HPDE6-E6E7 (cell line): Measurements from ENCODE around the gene SLC22A8.
"Not testable (repeated sequence)": the region's sequence is repeated elsewhere in the genome, so short reads cannot be mapped to it uniquely, and the experiment has no call there.

ENCODE experiments used
- DNase-seq: peaks from one replicate; pipeline ENCODE4 v3.0.0; 2011; ENCODE audit warnings: missing footprints; ENCODE audit errors: extremely low spot score

The SLC22A8 gene

DNA sequence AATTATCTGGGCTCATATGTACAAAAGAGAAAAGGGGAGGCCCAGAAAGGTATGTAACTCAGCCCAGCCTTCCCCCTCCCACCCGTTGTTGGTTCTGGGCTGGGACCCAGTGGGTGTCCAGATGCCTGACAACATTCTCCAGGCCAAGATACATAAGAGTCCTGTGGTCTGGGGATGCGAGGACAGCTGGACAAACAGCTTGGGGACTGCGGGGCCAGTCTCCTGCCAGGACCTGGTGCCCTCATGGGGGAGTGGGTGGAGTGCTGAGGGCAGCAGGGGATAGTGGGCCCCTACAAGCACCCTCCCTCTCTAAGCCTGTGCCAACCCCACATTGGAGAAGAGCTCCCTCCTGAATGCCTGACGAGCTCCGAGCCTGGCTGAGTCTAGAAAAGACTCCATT is 27.4 kb downstream of the SLC22A8 start:
- DNase-seq: no peak

DNA sequence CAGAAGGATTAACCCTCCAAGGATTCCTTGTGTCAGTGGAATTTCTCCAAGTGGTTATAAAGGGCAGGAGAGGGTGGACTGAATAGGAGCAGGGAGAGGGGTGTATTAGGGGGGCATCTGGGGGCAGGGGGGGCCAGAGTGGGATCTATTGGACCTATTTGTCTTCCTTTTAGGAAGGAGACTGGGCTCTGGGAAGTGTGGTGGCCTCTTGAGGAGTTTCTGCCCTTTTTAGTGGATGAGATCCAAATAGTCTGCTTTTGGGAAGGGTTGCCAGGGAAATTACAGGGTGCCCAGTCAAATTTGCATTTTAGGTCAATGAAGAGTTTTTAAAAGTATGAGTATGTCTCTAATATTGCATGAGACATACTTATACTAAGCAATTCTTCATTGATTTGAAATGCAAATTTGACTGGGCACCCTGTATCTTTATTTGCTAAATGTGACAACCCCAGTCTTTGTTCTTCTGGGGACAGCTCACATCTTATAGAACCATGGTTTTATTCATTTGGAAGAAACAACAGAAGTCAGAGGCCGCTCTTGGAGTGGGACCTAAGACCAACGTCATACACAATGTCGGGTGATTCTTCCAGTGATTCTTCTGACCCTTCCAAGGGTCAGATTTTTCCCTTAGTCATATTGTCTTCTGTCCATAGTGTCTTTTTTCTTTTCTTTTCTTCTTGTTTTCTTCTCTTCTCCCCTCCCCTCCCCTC is 30.4 kb downstream of the SLC22A8 start:
- no peak for DNase-seq

DNA sequence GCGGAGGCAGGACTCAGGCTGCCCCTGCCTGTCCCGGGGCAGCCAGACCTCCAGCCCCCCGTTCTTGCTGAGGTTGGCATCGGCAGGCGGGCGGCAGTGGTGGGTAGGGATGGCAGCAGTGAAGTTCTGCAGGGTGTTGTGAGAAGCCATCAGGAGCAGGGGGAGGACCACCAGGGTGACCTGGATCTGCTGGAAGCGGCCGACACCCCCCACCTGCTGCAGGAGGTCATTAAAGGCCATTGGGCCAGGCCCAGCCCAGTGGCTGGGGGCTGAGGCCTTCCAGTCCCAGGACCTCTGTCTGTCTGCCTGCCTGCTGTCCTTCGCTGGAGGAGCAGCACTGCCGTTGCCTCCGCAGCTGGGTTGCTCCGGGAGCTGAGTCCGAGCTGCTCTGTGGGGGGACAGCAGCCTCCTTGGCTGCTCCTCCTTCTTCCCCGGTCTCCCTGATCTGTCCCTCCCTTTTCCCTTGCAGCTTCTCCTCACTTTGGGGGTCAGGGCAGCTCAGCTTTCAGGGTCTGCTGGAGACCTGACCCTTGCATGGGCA is 31.1 kb downstream of the SLC22A8 start, which contains the start of gene SLC22A6:
SLC22A6 (minus strand) TSS at position 517 of the 541 bp plus-strand sequence; CDS start at position 240, 277 bp downstream.
- no peak for DNase-seq

DNA sequence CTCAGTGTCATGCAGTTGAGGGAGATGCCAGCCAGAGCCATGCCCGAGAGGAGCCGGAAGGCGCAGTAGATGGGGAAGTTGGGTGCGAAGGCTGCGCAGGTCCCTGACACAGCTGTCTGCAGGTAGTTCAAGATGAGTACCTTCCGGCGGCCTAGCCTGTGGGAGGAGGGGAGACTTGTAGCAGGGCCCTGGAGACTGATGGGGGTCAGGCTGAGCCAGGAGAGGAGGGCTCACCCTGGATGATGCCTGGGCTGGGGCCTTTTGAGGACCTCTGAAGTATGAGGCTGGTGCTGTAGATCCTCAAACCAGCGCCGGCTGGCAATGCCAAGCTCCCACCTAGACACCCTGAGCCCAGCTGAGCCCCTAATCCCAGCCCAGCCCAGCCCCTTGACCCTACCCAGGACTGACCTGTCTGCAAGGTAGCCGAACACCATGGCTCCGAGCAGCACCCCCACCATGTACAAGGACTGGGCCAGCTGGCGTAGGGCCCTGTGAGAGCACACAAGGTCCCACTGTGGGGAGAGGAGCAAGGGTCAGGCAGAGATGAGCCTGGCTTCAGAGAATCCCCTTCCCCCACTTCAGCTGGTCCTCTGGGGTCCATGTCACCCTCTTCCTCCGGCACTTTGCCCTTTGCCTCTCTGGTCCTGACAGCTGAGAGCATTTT is 32.0 kb downstream of the SLC22A8 start:
- DNase-seq: no peak

DNA sequence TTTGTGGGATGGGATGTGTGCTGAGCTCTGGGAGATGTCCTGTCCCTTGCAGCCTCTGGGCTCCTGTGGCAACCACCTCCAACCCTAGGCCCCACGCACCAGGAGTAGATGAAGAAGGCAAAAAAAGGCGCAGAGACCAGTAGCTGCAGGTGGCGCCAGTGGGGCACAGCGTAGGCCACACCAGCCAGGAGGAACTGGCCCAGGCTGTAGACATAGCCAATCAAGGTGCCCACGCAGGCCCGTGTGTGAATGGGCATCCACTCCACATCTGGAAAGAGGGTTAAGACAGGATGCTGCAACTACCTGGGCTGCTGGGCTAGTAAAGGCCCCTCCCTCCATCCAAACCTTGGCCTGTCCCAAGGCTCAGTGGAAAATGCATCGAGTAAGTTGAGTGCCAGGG is 33.9 kb downstream of the SLC22A8 start:
- no peak for DNase-seq

DNA sequence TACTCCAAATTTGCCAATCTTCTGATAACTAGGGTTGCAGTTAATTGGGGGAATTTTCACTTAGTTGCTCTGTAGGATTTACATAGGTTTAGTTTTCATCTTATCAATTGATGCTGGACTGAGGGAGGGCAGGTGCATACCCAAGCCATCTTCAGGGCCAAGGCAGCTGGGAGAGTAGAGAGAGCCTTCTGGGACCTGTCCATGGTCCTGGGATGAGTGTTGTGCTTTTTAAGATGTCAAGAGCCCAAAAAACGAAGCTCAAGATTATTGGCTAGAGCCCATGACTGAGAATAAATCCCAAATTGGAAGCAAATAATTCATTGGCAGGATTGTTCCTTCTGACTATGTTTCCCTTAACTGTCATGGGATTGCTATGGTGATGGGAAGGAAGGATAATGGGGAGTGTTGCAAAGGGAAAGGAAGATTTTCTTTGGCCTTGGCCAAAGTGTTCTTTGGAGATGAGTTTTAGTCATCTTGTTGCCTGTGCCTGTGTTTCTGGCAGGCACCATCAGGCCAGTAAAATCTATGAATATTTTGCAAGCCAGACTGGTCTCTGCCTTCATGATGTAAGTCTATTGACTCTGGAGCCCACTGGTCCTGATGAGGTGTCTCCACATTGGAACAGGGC is 35.4 kb downstream of the SLC22A8 start:
- no peak for DNase-seq

DNA sequence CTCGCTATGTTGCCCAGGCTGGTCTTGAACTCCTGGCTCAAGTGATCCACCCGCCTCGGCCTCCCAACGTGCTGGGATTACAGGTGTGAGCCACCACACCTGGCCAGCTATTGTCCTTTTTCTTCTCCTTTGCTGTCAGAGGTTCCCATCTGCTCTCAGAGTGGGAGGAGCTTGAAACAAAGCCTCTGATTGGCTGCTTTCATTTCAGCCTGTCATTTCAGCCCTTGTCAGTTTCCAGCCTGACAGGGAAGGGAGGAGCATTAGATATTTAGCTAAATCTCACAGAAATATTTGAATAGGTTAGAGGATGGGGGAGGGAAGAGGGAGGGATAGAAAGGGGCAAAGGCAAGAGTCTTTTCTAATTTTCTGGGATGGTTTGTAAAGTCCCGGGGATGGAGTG is 39.5 kb downstream of the SLC22A8 start:
- no peak for DNase-seq

DNA sequence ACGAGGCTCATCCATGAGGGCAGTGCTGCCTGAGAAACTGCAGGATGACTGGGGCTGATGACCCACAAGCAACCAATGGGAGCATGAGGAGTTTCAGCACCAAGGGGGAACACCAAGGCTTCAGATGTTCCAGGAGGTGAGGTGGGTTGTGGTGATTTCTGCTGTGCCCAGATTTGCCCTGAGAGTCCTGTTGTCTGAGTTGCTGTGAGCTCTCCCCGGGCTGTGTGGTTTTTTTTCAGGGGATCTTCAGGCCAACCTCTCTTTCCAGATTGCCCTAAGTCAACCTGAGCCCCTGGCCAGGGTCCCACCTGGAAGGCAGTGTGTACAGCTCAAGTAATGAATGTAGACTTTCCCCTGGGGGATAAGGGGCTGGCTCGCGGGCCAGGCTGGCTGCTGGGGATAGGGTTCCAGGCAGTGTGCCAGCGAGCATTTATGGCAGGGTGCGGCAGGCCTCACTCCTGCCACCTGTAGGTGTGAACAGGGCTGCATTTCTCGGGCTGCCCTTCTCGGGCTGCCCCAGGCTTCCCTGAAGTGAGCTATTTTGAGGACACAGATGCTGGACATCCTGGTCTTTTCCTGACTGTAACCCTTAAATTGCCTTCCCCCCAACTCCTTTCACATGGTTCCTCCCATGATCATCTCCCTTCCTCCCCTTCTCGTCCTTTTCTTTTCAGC is 40.7 kb downstream of the SLC22A8 start:
- DNase-seq: no peak

DNA sequence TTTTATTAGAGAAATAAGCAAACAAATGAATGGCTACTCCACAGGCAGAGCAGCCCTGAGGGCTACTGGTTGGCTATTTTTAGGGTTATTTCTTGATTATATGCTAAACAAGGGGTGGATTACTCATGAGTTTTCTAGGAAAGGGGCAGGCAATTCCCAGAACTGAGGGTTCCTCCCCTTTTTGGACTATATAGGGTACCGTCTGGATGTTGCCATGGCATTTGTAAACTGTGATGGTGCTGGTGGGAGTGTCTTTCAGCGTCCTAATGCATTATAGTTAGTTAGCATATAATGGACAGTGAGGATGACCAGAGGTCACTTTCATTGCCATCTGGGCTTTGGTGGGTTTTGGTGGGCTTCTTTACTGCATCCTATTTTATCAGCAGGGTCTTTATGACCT is 50.1 kb downstream of the SLC22A8 start:
- no peak for DNase-seq

DNA sequence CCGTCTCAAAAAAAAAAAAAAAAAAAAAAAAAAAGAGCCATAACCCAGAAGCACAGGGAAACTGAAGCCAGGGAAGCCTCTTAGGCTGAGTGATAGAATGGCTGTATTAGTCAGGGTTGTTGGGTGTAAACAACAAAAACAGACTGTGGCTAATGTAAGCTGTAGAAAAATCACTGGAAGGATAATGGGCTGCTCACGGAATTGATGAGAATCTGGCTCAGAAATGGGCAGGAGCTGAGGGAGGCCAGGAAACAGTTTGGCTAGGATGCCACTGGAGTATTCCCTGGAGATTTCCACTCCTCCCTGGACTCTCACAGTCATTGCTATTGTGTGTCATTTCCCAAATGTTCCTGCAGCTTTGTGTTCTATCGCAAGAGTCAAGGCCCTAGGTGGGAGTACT is 53.2 kb downstream of the SLC22A8 start:
- no peak for DNase-seq

DNA sequence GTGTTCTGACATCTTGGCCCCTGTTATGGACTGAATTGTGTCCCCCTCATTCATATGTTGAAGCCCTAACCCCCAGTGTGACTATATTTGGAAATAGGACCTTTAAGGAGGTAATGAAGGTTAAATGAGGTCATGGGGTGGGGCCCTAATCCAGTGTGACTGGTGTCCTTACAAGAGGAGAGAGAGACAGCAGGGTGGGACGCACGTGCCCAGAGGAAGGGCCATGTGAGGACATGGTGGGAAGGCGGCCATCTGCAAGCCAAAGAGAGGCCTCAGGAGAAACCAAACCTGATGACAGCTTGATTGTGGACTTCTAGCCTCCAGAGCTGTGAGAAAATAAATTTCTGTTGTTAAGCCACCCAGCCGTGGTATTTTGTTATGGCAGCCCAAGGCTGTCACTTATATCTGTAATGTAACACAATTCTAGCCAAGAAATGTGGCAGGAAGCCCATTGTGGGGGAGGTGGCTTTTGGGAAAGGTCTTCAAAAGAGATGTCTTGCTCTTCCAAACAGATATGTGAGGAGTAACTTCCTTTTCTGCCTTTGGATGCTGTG is 54.5 kb downstream of the SLC22A8 start:
- DNase-seq: no peak

DNA sequence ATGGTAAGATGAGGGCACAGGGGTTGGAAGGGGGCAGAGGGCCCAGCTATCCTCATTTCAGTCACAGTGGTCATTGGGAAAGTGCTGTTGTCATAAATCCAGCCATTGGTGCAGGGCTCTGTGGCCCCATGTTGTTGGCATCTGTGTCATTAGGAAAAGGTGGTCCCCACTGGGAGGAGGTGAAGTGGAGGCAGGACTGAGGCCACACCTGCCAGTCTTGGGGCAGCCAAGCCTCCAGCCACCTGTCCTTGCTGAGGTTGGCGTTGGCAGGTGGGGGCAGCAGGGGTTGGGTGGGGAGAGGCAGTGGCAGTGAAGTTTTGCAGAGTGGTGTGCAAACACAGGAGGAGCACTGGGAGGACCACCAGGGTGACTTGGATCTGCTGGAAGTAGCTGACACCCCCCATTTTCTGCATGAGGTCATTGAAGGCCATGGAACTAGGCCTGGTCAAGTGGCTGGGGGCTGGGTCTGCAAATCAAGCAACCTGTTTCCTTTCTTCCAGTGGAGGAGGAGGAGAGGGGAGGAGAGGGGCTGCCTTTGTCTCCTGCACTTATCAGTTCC is 56.1 kb downstream of the SLC22A8 start:
- no peak for DNase-seq

DNA sequence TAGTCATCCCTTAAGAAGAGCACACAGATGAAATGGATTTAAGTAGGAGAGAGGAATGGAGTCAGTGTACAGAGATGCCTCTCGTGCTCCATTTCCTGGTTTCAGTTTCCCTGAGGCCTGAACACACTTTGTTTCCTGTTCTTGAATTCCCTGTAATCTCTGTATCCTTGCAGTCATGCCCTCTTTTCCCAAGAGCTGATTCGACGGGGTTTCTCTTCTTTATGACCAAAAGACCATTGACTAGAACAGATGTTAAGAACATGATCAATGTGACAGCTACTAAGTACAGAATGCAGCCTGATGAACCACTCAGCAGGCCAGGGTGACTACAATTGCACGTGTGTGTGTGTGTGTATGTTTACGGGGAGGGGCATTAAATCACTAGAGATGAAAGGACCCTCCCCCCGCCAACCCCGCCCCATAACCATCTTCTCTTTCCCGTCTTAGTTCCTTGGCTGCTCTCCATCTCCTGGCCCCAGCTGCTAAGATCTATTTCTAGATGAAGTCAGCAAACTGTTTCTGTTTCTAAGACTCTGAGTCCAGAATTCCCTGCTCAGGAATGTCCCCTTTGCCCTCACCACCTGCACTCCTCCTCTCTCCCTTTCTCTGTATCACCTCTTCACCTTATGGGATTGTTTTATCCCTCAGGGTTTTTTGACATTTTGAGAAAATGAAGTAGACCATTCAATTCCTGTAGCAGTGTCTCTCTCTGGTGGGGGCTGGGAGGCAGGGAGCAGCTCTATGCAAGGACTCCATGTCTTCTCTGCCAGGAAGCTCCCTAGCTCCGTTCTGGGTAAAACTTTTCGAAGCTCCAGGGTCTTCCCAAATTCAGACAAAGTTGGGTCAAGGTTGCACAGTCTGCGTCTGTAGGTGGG is 56.9 kb downstream of the SLC22A8 start:
- no peak for DNase-seq

DNA sequence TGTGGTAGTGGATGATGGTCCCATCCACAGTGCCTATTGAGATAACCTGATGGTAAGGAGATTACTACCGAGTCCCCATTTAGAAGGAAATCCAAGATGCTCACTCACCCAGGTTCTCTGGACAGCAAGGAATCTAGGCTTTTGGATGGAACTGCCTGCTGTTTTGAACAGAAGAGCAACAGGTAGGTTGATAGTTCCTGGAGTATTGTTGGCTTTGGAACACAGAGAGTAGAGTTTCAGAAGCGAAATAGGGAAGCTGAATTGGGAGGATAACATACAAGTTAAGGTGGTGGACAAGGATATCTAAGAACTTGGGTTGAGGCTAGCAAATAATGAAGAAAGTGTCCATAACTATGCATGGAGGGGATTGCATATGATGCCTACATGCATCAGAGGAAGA is 58.5 kb downstream of the SLC22A8 start:
- no peak for DNase-seq

DNA sequence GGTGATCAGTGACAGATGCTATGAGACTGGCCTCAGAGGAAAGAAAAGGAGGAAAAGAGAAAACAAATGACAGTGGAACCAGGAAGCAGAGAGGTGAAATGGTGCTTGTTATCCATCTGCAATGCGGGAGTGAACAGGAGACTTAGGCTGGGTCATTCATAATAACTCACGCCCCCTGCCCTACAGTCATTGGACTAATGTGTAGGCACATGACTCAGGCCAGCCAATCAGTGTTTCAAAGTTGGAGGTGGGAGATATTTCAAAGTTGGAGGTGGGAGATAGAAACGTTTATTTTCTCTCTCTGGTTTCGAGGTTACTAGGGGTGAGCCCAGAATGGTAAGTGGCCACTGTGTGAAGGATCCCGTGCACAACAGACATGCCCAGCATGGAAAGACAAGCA is 61.2 kb downstream of the SLC22A8 start:
- DNase-seq: no peak

DNA sequence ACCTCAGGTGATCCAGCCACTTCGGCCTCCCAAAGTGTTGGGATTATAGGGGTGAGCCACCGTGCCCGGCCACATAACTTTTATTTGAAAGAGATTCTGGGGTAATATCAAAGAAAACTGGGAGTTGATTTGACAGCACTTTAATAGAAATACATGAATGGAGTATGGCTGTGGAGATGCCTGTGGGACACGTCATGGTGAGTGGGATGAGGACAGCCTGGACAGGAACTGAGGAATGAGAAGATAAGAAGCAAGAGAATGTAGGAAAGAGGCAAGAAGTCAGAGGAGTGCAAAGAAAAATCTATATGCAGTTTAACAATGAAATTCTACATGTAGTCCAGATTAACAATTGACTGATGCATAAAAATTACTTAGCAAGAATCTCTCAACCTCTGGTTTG is 61.8 kb downstream of the SLC22A8 start:
- no peak for DNase-seq

DNA sequence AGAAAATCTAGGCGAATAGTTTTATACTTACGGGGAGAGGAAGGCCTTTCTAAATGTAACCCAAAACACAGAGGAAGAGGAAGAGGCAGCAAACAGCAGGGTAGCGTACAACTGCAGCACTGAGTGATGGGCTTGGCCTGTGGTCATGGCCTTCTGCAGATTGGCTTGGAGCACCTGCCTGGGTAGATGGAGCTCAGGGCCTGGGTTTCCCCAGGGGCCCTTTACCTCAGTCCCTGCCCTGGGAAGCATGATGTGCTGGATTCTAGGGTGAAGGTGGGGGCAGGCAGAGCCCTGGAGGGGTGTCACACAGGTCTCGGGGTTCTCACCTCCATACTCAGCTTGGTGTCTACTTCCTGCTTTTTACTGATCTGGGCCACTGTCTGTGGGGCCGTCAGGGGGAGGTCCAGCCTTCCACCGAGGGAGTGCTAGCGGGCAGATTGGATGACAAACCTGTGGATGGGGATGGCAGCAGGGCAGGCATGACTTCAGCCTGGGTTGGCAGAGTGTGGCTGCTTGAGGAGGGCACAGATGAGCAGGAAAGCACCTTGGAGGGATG is 66.8 kb downstream of the SLC22A8 start:
- DNase-seq: no peak

DNA sequence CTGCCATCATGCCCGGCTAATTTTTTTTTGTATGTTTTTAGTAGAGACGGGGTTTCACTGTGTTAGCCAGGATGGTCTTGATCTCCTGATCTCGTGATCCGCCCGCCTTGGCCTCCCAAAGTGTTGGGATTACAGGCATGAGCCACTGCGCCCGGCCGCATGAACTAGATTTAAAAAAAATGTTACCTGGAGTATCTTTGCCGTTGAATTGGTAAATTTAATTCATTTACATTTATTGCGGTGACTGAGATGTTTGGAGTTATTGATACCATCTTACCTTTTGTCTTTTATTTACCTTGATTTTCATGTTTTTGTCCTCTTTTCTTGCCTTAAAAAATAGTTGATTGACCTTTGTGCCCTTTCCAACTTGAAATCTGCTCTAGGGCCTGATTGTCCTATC is 70.1 kb downstream of the SLC22A8 start:
- not testable (repeated sequence) for DNase-seq
